CD14-positive monocyte (primary cell): ENCODE results near the gene DNAH3. TPM values are rescaled to one million over a fixed set of nuclear protein-coding genes. Genes with fewer than 3 reads are reported as not detected.

Experiments used
- DNase-seq, 3 donors: peaks; one replicate each; pipeline ENCODE4 v3.0.0-alpha.2; 2011 to 2022
- H2AFZ ChIP-seq: 2 replicates; pipeline ENCODE4 v1.6.0; 2012; ENCODE audit warnings: mild to moderate bottlenecking, low read depth, low read length, inconsistent platforms; ENCODE audit not compliant: insufficient read depth, poor library complexity, severe bottlenecking
- H3K27ac ChIP-seq, 2 donors: 1 replicate in 1 of 2; 2 replicates in 1 of 2; pipeline ENCODE4 v1.5.1; 2012 to 2013; ENCODE audit warnings: low read length in 2 of 2, control low read depth in 1 of 2, inconsistent platforms in 1 of 2, low read depth in 1 of 2, mild to moderate bottlenecking in 1 of 2
- H3K27me3 ChIP-seq, 2 donors: one replicate each; pipeline versions ENCODE4 v1.6.0 to v1.6.1; 2011 to 2013; ENCODE audit warnings: low read length in 2 of 2; ENCODE audit not compliant: control insufficient read depth in 2 of 2, insufficient read depth in 2 of 2
- H3K36me3 ChIP-seq, 2 donors: replicated peaks in 1 of 2; 1 replicate in 1 of 2; 2 replicates in 1 of 2; pipeline versions ENCODE4 v1.5.1 to v1.6.1; 2012 to 2013; ENCODE audit warnings: low read length in 2 of 2, control low read depth in 1 of 2, inconsistent platforms in 1 of 2, mild to moderate bottlenecking in 1 of 2; ENCODE audit not compliant: insufficient read depth in 2 of 2, control insufficient read depth in 1 of 2
- H3K4me1 ChIP-seq, 2 donors: 1 replicate in 1 of 2; 2 replicates in 1 of 2; pipeline versions ENCODE4 v1.5.1 to v1.6.1; 2012 to 2013; ENCODE audit warnings: low read length in 2 of 2, control low read depth in 1 of 2, inconsistent platforms in 1 of 2, mild to moderate bottlenecking in 1 of 2, moderate library complexity in 1 of 2; ENCODE audit not compliant: insufficient read depth in 2 of 2, control insufficient read depth in 1 of 2
- H3K4me2 ChIP-seq: replicated peaks from 2 replicates; pipeline ENCODE3; 2012; ENCODE audit warnings: low read length, moderate library complexity, mild to moderate bottlenecking; ENCODE audit not compliant: poor library complexity, severe bottlenecking; ENCODE audit errors: extremely low read depth
- H3K4me3 ChIP-seq, 3 experiments: fragments of 200-600 bp in 1 of 3; sonication (generic) in 1 of 3; replicated peaks in 1 of 3; 1 replicate in 2 of 3; 2 replicates in 1 of 3; pipeline ENCODE4 v1.5.1; 2011 to 2013; ENCODE audit warnings: low read length in 3 of 3, mild to moderate bottlenecking in 3 of 3, control low read depth in 2 of 3, low read depth in 2 of 3, inconsistent platforms in 1 of 3, moderate library complexity in 1 of 3
- H3K79me2 ChIP-seq: 2 replicates; pipeline ENCODE4 v1.6.0; 2012; ENCODE audit warnings: mild to moderate bottlenecking, control low read depth, inconsistent platforms, low read length, moderate library complexity; ENCODE audit not compliant: insufficient read depth
- H3K9ac ChIP-seq: 2 replicates; pipeline ENCODE4 v1.6.0; 2017; ENCODE audit warnings: low read length, mild to moderate bottlenecking; ENCODE audit not compliant: insufficient read depth, poor library complexity, severe bottlenecking
- H3K9me3 ChIP-seq, 2 donors: replicated peaks in 1 of 2; 1 replicate in 1 of 2; 2 replicates in 1 of 2; pipeline versions ENCODE4 v1.5.1 to v1.6.1; 2012 to 2013; ENCODE audit warnings: low read length in 2 of 2, control low read depth in 1 of 2; ENCODE audit not compliant: control insufficient read depth in 1 of 2, insufficient read depth in 1 of 2
- H4K20me1 ChIP-seq: 2 replicates; pipeline ENCODE4 v1.6.0; 2012; ENCODE audit warnings: mild to moderate bottlenecking, low read length, control low read depth, moderate library complexity; ENCODE audit not compliant: insufficient read depth
- H3K27ac Mint-ChIP-seq, 7 donors: one replicate each; pipeline ENCODE4 v1.8.0; 2020; ENCODE audit warnings: mild to moderate bottlenecking in 7 of 7, mixed read lengths in 7 of 7, moderate library complexity in 6 of 7, inconsistent platforms in 2 of 7
- H3K27me3 Mint-ChIP-seq, 3 donors: one replicate each; pipeline ENCODE4 v1.8.0; 2021 to 2022; ENCODE audit warnings: low read depth in 3 of 3, mild to moderate bottlenecking in 3 of 3, mixed read lengths in 3 of 3, moderate library complexity in 3 of 3, inconsistent platforms in 1 of 3
- H3K36me3 Mint-ChIP-seq, 2 donors: one replicate each; pipeline ENCODE4 v1.8.0; 2020; ENCODE audit warnings: mixed read lengths in 2 of 2, inconsistent platforms in 1 of 2, mild to moderate bottlenecking in 1 of 2
- H3K4me1 Mint-ChIP-seq: one replicate; pipeline ENCODE4 v1.8.0; 2020; ENCODE audit warnings: mild to moderate bottlenecking, mixed read lengths
- H3K4me3 Mint-ChIP-seq, 2 donors: one replicate each; pipeline ENCODE4 v1.8.0; 2020; ENCODE audit warnings: mild to moderate bottlenecking in 2 of 2, mixed read lengths in 2 of 2, moderate library complexity in 1 of 2
- H3K9me3 Mint-ChIP-seq, 7 donors: one replicate each; pipeline ENCODE4 v1.8.0; 2020 to 2022; ENCODE audit warnings: mixed read lengths in 7 of 7, mild to moderate bottlenecking in 6 of 7, moderate library complexity in 6 of 7, inconsistent platforms in 2 of 7
- WGBS: methylation state at CpG from one replicate; pipeline ENCODE4 v1.1.5; 2013; ENCODE audit warnings: missing lambda C conversion rate; ENCODE audit not compliant: insufficient coverage; 5-methylcytosine and 5-hydroxymethylcytosine counted together
- intact Hi-C, 2 donors: fragments of 100-400 bp; cut with micrococcal nuclease; formaldehyde crosslinking; loops; one replicate each; pipeline versions ENCODE4 v1.15.0 to v1.15.1; 2023
- polyA plus RNA-seq, 3 donors: library from polyadenylated mRNA; depleted of rRNA in 1 of 3; unstranded in 2 of 3; stranded (reverse) in 1 of 3; fragments of 300-500 nt in 2 of 3; fragments of >200 nt in 1 of 3; fragmentation: Illumina TruSeq in 2 of 3; gene quantifications; 1 replicate in 2 of 3; 2 replicates in 1 of 3; pipeline ENCODE4 v1.2.3, GENCODE V29; 2012 to 2021
- TF ChIP-seq, protein P1 (sequence below): fragments of 200-600 bp; IDR thresholded peaks from one replicate; pipeline ENCODE4 v1.8.0; 2022; ENCODE audit warnings: antibody characterized with exemption, mild to moderate bottlenecking

The DNAH3 gene
- polyA plus RNA-seq, 3 donors: not detected

DNA sequence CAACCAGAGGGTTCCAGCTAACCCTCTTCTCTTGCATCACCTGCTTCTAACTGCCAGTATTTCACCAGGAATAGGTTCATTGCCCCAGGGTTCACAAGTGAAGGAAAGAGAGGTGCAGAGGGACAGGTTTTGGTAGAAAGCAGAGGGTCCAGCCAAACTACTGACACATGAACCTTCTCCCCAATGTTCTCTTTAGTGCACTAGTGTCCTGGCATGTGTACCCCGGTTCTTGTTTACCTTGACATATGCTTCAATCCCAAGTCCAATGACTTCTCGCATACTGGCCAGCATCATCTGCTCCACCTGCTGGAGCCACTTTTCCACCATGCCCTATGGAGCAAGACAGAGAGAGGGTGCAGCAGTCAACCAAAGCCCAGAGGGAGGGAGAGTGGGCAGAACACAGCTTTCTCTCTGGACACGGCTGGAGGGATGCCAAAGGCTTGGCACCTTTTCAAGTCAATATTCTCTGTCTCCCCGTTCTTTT, 90.6 kb downstream of the DNAH3 start:
- Mint-ChIP-seq H3K36me3 (no peaks in the 10 kb centered on the region), H3K27me3 (peaks cover 0 to 6% (median 2%) of the 10 kb centered on the region in 3 donors), H3K4me1 (no peaks in the 10 kb centered on the region), H3K9me3 (peaks cover 0 to 4% (median 0%) of the 10 kb centered on the region in 7 donors), H3K27ac (no peak overlapping the region), H3K4me3 (no peak overlapping the region)
- Histone ChIP-seq H3K4me2 (no peak overlapping the region), H3K4me3 (no peak overlapping the region), H3K4me1 (no peaks in the 10 kb centered on the region), H3K27me3 (no peaks in the 10 kb centered on the region), H3K36me3 (no peaks in the 10 kb centered on the region), H3K9me3 (no peaks in the 10 kb centered on the region), H4K20me1 (no peaks in the 10 kb centered on the region), H3K27ac (no peak overlapping the region), H3K79me2 (no peaks in the 10 kb centered on the region), H3K9ac (no peak overlapping the region), H2AFZ (no peak overlapping the region)
- 100% methylated on average over 1 of the region's 4 CpGs for WGBS
- no peak for DNase-seq
- TF ChIP-seq, protein P1, sequence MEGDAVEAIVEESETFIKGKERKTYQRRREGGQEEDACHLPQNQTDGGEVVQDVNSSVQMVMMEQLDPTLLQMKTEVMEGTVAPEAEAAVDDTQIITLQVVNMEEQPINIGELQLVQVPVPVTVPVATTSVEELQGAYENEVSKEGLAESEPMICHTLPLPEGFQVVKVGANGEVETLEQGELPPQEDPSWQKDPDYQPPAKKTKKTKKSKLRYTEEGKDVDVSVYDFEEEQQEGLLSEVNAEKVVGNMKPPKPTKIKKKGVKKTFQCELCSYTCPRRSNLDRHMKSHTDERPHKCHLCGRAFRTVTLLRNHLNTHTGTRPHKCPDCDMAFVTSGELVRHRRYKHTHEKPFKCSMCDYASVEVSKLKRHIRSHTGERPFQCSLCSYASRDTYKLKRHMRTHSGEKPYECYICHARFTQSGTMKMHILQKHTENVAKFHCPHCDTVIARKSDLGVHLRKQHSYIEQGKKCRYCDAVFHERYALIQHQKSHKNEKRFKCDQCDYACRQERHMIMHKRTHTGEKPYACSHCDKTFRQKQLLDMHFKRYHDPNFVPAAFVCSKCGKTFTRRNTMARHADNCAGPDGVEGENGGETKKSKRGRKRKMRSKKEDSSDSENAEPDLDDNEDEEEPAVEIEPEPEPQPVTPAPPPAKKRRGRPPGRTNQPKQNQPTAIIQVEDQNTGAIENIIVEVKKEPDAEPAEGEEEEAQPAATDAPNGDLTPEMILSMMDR: no peak
- intact Hi-C loops: no loop called here

DNA sequence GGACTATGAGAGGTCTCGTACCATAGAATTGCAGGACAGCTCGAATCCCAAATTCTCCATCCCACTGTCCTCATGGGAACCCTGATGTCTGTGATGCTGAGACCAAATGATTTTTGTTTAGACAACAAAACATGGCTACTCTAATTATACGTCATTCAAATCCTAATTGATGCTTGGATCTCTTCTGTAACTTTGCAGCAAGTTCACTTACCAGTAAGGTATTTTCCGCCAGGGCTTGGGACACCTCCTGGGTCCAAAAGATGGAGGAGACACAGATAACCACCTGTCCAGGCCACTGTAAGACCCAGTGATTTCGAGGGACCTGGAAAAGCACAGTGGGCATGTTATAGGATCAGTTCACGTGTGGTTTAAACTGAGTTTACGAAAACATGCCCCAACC, 92.8 kb downstream of the DNAH3 start:
- intact Hi-C loops: no loop called here
- TF ChIP-seq, protein P1: no peak

More for the DNA sequence above, 92.8 kb downstream of the DNAH3 start:
- Histone ChIP-seq H3K27me3 (no peaks in the 10 kb centered on the region), H3K4me3 (no peak overlapping the region), H3K36me3 (no peaks in the 10 kb centered on the region), H4K20me1 (no peaks in the 10 kb centered on the region), H3K9me3 (no peaks in the 10 kb centered on the region), H3K4me2 (no peak overlapping the region), H2AFZ (no peak overlapping the region), H3K79me2 (no peaks in the 10 kb centered on the region), H3K9ac (no peak overlapping the region), H3K27ac (no peak overlapping the region), H3K4me1 (no peaks in the 10 kb centered on the region)
- 100% methylated on average over 3 of the region's 7 CpGs for WGBS
- H3K36me3 Mint-ChIP-seq: no peaks in the 10 kb centered on the region
- no peaks in the 10 kb centered on the region for H3K4me1 Mint-ChIP-seq
- no peak for DNase-seq
- no peak overlapping the region for H3K27ac Mint-ChIP-seq
- H3K9me3 Mint-ChIP-seq: peaks cover 0 to 1% (median 0%) of the 10 kb centered on the region in 7 donors
- peaks cover 0 to 9% (median 4%) of the 10 kb centered on the region in 3 donors for H3K27me3 Mint-ChIP-seq
- no peak overlapping the region for H3K4me3 Mint-ChIP-seq
